Kidney (tissue), 14 donors: ENCODE data around the gene ZNF384. TPM values are rescaled to one million over a fixed set of nuclear protein-coding genes. Genes with fewer than 3 reads are reported as not detected.

Source experiments
- DNase-seq, 5 donors: peaks; one replicate each; pipeline ENCODE4 v3.0.0-alpha.2; 2013 to 2020
- FAIRE-seq: peaks from 2 replicates; lab custom pipeline; 2012; peaks lifted over from hg19 to GRCh38; lab: Jason Lieb, UNC
- H3K27ac ChIP-seq, 2 donors: one replicate each; pipeline ENCODE4 v1.7.0; 2013; ENCODE audit warnings: low read depth in 2 of 2, low read length in 2 of 2, inconsistent platforms in 1 of 2
- H3K27me3 ChIP-seq: one replicate; pipeline ENCODE4 v1.7.1; 2013; ENCODE audit warnings: low read length, inconsistent platforms; ENCODE audit not compliant: control insufficient read depth, insufficient read depth
- H3K36me3 ChIP-seq, 3 donors: one replicate each; pipeline versions ENCODE4 v1.7.0 to v1.7.1; 2013; ENCODE audit warnings: low read length in 3 of 3, control low read depth in 1 of 3, inconsistent platforms in 1 of 3; ENCODE audit not compliant: insufficient read depth in 3 of 3, control insufficient read depth in 2 of 3
- H3K4me1 ChIP-seq, 3 donors: one replicate each; pipeline versions ENCODE4 v1.7.0 to v1.7.1; 2013; ENCODE audit warnings: low read length in 3 of 3, inconsistent platforms in 1 of 3, low read depth in 1 of 3; ENCODE audit not compliant: control insufficient read depth in 2 of 3, insufficient read depth in 2 of 3
- H3K4me3 ChIP-seq, 3 donors: one replicate each; pipeline versions ENCODE4 v1.7.0 to v1.8.1; 2013; ENCODE audit warnings: low read length in 3 of 3, control low read depth in 1 of 3, inconsistent platforms in 1 of 3
- H3K9ac ChIP-seq, 3 donors: one replicate each; pipeline versions ENCODE4 v1.7.0 to v1.7.1; 2013; ENCODE audit warnings: low read length in 3 of 3, control low read depth in 1 of 3, inconsistent platforms in 1 of 3
- H3K9me3 ChIP-seq, 3 donors: one replicate each; pipeline versions ENCODE4 v1.7.0 to v1.7.1; 2013; ENCODE audit warnings: low read length in 3 of 3, control low read depth in 1 of 3, inconsistent platforms in 1 of 3; ENCODE audit not compliant: control insufficient read depth in 2 of 3, insufficient read depth in 1 of 3
- intact Hi-C: fragments of 100-400 bp; cut with DNase I; formaldehyde crosslinking; loops from one replicate; pipeline ENCODE4 v1.11.1; 2022
- polyA plus RNA-seq: library from polyadenylated mRNA; stranded (reverse); fragments of 350-450 nt; fragmentation: Illumina TruSeq; extraction: RNeasy Lipid Tissue Mini Kit (QIAGEN cat#74804); gene quantifications from one replicate; pipeline ENCODE4 v1.2.3, GENCODE V29; 2014; ENCODE audit warnings: low read depth, low replicate concordance; ENCODE audit not compliant: insufficient read depth
- total RNA-seq: library from RNA; stranded (reverse); fragmentation: NEBNext Ultra II Directional; extraction: Animal tissue kit (Norgen Biotek cat#: 25700); gene quantifications from one replicate; pipeline ENCODE4 v1.2.1, GENCODE V29; 2021
- TF ChIP-seq, protein P1 (sequence below): IDR thresholded peaks from 3 replicates; pipeline ENCODE4 v1.5.1; 2012; ENCODE audit warnings: mild to moderate bottlenecking, moderate library complexity, borderline replicate concordance; ENCODE audit not compliant: insufficient read depth; ENCODE audit errors: extremely low read depth
- donor health status: control.
- donor health status: control.
- donor health status: control.
- donor health status: control.
- donor health status: control.
- donor health status: DM: yes; HTN: yes; CAD: no.
- donor health status: Normal renal cell carcinoma (clear cell type).

ZNF384 gene
- total and polyA plus RNA-seq, 2 donors from 2014 or later = 19.7 to 51.6 TPM

- no peak overlapping the region for H3K9ac ChIP-seq
- no peaks in the 10 kb centered on the region for H3K9me3 ChIP-seq
- no peak for DNase-seq
- TF ChIP-seq, protein P1, sequence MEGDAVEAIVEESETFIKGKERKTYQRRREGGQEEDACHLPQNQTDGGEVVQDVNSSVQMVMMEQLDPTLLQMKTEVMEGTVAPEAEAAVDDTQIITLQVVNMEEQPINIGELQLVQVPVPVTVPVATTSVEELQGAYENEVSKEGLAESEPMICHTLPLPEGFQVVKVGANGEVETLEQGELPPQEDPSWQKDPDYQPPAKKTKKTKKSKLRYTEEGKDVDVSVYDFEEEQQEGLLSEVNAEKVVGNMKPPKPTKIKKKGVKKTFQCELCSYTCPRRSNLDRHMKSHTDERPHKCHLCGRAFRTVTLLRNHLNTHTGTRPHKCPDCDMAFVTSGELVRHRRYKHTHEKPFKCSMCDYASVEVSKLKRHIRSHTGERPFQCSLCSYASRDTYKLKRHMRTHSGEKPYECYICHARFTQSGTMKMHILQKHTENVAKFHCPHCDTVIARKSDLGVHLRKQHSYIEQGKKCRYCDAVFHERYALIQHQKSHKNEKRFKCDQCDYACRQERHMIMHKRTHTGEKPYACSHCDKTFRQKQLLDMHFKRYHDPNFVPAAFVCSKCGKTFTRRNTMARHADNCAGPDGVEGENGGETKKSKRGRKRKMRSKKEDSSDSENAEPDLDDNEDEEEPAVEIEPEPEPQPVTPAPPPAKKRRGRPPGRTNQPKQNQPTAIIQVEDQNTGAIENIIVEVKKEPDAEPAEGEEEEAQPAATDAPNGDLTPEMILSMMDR = no peak
- H3K27me3 ChIP-seq = no peaks in the 10 kb centered on the region
- peaks cover 0 to 5% (median 0%) of the 10 kb centered on the region in 3 donors for H3K4me1 ChIP-seq
- no peaks in the 10 kb centered on the region for H3K36me3 ChIP-seq
- no peak overlapping the region for H3K27ac ChIP-seq
- intact Hi-C loops = no loop called here
- no peak for FAIRE-seq
- H3K4me3 ChIP-seq = no peak overlapping the region
Observed at GRCh38 chr12:6694701-6695100, 5.5 kb upstream of the ZNF384 start.

DNA sequence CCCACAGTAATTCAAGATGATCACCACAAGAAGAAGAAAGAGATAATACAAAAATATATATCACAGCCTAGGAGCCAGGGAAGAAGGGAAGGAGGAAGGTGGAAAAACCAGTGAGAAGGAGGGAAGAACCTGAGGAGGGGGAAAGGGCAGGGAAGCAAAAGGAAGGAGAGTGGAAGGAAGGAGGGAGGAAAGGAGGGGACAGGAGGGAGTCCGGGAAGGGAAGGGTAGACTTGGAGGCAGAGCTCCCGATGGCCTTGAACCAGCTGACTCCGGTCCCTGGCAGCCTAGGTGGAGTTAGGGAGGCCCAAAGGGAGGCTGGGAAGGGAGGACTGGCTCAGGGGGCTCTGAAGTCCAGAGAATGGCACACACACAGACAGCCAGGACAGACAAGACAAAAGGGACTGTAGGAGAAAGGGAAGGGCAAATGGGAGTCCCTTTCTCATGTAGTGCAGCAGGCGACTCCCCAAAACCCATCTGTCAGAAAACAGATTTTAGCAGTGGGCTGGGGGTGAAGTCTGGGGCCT, 4.7 kb upstream of the ZNF384 start:
- Histone ChIP-seq H3K36me3 (no peaks in the 10 kb centered on the region), H3K27me3 (no peaks in the 10 kb centered on the region), H3K4me1 (peaks cover 0 to 5% (median 0%) of the 10 kb centered on the region in 3 donors), H3K4me3 (no peak overlapping the region), H3K9me3 (no peaks in the 10 kb centered on the region), H3K9ac (no peak overlapping the region), H3K27ac (no peak overlapping the region)
- DNase-seq (no peak), FAIRE-seq (no peak)
- intact Hi-C loops = no loop called here
- TF ChIP-seq, protein P1 = no peak

DNA sequence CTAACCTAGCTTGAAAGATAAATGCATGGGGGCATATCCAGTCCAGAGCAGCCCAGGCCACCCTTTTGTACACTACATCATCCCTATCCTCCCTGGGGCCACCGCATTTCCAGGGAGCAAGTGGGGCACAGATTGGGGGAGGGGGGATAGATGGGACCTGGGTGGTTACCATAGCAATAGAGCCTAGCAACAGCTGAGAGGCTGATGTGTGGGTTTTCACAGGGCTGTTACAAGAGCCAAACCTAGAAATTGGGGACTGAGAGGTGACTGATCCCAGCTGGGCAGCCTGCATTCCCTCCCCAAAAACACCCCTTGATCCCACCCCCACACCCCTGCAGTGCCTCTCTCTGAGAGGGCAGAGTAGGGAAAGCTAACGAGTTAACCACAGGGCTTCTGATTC, 3.7 kb upstream of the ZNF384 start:
- intact Hi-C loops = no loop called here
- no peak for DNase-seq
- peaks cover 0 to 7% (median 6%) of the 10 kb centered on the region in 3 donors for H3K4me1 ChIP-seq
- no peaks in the 10 kb centered on the region for H3K27me3 ChIP-seq
- TF ChIP-seq, protein P1 = no peak
- no peaks in the 10 kb centered on the region for H3K9me3 ChIP-seq
- no peaks in the 10 kb centered on the region for H3K36me3 ChIP-seq
- no peak overlapping the region for H3K27ac ChIP-seq
- no peak for FAIRE-seq
- no peak overlapping the region for H3K9ac ChIP-seq
- H3K4me3 ChIP-seq = no peak overlapping the region

DNA sequence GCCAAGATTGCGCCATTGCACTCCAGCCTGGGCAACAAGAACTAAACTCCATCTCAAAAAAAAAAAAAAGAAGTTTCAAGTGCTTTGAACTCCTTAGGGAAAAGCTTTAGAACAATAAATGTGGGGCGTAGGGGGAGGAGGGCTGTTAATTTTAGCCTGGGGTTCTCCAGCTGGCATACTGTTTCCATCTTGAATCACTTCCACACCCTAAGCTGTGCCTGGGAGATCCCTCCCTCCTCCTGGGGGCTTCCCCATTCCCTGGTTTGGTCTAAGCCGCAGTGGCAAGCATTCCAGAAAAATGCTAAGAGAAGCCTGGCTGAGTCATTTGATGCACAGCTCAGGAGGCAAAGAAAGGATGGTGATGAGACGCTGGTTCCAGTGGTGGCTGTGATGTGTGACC, 2.3 kb upstream of the ZNF384 start:
- intact Hi-C loops = no loop called here
- DNase-seq (no peak), FAIRE-seq (no peak)
- Histone ChIP-seq H3K4me3 (no peak overlapping the region), H3K4me1 (peaks cover 0 to 15% (median 14%) of the 10 kb centered on the region in 3 donors), H3K27ac (no peak overlapping the region), H3K9ac (no peak overlapping the region), H3K36me3 (no peaks in the 10 kb centered on the region), H3K9me3 (no peaks in the 10 kb centered on the region), H3K27me3 (no peaks in the 10 kb centered on the region)
- TF ChIP-seq, protein P1 = no peak
